NCI-H2107 treated with DMSO at 0.1 percent for 48 hours (cell line): ENCODE data around the gene NPDC1.

ENCODE experiments used
- DNase-seq: peaks from one replicate; lab custom pipeline; 2025; ENCODE audit not compliant: unreplicated experiment; lab: John Stamatoyannopoulos, UW

Gene NPDC1

DNA sequence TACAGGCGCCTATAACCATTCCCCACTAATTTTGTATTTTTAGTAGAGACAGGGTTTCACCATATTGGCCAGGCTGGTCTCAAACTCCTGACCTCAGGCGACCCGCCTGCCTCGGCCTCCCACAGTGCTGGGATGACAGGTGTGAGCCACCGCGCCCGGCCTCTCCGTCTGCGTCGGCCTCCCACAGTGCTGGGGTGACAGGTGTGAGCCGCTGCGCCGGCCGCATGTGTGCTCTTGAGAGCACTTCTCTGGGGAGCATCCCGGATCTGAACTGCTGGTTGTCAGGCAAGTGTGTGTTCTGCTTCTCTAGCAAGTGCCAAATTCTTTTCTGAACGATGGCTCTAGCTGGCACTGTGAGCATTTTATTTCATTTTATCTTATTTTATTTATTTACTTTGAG, 11.6 kb upstream of the NPDC1 start:
- DNase-seq, result peak; percentile 91

DNA sequence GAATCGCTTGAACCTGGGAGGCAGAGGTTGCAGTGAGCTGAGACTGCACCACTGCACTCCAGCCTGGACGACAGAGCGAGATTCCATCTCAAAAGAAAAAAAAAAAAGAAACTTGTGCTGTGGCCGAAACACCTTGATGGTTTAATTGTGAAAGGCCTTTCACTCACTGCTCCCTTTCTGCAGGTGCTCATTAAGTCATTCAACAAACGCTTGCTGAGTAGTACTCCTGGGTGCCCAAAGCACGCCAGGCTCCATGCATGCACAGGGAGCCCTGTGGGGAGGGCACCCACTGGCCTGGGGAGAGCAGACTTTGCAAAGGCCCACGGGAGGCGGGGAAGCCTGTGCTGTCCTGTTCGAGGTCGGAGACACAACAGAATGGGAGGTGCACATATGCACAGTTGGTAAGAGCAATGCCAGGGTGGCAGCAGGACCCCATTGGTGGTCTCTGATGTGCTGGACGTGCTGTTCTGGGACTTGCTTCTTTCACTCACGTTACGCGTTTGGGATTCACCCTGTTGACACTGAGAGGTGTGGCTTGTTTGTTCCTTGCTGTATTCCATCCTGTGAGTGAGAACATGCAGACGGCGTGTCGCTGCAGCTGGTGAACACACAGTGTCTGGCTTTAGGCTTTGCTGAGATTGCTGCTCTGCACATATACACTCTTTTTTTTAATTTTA, 10.9 kb upstream of the NPDC1 start:
- no peak for DNase-seq

DNA sequence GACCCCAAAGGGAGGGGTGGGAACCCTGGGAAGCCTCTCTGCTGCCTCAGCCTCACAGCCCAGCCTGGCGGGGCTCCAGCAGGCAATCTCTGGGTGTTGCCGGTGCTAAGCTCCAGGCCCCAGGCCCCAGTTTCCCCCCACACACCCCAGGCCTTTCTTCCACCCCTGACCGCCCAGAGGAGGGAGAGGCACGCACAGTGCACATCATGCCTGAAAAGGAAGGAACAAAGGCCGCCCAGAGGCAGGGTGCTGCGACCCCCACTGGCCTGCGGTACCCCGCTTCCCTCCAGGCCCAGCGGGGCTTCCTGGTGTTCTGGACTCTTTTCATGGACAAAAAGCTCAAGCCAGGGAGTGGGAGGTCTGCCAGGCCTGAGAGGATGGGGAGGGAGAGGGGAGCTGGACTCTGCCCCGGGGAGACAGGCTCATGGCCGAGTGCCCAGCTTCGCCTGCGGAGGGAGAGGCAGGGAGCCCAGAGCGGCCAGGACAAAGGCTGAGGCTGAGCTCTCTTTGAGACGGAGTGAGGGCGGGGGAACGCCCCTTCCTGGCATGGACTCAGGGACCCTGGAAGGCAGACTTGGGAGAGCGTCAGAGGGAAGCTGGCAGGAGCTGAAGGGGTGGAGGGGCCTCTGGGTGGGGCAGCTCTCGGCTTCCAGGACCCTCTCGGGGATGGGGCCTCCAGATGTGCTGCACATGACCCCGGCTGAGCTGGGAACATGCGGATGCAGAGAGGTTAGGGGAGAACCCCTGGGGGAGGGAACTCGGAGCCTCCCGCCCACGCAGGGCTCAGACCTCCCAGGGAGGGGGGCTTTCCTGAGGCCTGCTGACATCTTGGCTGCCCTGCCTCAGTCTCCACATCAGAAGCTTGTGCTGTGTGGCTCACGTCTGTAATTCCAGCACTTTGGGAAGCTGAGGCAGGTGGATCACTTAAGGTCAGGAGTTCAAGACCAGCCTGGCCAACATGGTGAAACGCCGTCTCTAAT, 9.7 kb upstream of the NPDC1 start:
- no peak for DNase-seq

DNA sequence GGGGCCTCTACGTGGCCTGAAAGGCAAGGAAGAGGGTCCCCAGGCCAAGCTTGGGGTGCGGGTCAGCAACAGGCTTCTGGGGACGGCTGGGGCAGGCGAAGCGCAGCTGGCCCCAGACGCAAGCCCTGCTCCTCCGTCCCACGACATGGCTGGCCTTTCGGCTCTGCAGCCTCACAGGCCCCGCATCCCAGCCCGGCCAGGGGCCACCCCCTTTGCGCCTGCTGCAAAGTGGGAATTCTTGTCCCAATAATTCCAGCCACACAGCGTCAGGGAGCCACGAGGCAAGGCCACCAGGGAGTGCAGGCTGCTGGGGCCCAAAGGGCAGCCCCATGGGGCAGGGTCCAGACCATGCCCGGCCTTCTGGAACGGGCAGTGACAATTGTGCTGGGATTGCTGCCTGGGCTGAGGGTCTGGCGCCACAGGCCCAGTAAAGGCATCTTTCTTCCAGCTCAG, 9.0 kb upstream of the NPDC1 start:
- DNase-seq, result no peak

DNA sequence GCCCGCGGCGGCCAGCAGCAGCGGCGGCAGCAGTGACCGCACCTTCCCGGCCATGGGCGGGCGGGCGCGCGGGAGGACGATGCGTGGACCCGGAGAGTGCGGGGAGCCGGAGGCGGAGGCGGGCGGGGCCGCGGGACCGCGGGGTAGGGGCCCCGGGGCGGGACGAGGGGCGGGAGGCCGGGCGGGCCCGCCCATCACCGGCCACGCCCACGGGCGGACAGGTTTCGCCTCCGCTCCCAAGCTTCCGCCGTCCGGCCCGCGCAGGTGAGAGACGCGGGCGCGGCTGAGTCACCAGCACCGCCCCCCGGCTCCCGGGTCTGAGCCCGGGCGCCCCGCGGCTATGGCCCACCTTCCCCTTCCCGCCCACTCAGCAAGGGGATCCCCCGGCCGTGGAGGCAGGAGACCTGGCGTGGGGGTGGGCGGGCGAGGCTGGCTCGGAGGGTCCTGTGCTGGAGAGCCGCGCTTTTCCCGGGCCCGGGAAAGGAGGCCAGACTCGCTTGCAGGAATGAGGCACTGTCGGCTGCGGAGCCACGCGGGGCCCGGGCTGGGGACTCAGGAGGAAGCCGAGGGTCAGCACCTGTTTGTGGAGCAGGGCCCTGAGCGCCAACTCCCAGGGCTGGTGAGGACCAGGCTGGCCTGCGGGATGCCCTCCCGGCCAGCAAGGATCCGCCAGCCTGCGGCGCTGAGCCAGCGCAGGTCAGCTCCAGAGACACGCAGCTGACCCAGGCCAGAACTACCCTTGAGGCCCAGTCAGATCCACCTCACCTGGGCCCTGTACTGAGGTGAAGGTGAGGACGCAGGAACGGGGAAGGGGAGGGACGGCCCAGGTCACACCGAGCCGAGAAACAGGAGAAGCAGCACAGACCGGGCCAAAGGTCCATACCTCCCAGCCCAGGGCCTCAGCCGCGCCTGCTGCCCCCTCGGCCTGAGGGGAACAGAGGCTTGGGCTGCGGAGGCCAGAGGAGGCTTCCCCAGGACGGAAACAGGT, 8.3 kb upstream of the NPDC1 start, which contains the start of gene ENTPD2:
ENTPD2 (minus strand) TSS at position 118 of the 988 bp plus-strand sequence; CDS start at position 54, 64 bp downstream.
- DNase-seq, result peak; percentile 28

DNA sequence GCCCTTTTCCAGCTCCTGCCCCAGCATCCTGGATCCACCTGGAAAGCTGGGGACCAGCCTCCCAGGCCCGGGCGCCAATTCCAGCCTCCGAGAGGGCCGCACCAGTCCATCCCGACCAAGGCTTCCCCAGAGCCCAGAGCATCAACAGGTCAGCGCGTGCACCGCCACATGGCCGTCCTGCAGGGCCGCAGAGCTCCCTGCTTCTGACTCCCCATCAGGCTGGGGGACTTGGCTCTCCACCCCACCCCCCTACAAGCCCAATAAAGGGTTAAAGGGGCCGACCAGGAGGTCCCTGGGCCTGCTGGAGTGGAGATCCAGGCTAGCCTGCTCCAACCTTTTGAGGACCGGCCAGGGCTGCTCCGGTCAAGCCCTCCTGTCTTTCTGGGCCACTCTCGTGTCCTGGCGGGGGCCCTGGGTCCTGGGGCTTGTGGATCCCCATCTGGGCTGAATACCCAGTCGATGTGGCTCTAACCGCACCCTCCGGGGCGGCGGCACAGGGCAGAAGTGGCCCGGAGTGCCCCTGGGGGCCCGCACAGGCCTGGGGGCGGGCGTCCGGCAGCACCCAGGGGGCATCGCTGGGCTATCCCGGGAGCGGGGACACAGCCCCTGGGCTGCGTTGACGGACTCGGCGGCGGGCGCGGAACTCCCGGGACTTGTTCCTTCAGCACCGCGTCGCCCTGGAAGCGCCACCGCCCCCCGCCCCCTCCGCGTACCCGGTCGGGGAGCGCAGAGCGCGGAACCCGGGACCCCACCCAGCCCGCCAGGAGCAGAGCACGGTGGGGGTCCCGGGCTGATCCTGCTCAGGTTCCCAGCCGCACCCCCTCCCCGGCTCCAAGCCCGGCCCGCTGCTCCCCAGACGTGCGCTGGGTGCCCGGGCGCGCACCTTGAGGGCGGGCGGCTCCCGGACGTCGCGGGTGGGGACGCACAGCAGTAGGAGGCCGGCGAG, 7.3 kb upstream of the NPDC1 start:
- no peak for DNase-seq

DNA sequence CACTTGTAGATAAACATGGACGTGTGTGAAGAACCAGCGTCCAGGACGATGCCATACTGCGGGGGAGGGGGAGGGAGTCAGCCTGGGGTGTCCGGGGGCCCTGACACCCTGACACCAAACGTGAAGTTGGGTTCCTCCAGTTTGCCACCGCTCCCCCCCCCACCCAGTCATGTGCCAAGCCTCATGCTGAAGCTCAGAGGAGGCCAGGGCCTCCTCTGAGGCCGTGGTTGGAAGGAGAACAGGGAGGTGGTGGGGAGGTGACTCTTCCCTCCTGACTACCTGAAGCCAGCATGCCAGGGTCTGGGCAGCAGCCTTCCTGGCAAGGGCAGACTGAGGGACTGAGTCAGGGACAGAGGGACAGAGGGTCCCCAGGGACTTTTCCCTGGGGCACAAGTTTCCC, 6.3 kb upstream of the NPDC1 start:
- DNase-seq, result no peak

DNA sequence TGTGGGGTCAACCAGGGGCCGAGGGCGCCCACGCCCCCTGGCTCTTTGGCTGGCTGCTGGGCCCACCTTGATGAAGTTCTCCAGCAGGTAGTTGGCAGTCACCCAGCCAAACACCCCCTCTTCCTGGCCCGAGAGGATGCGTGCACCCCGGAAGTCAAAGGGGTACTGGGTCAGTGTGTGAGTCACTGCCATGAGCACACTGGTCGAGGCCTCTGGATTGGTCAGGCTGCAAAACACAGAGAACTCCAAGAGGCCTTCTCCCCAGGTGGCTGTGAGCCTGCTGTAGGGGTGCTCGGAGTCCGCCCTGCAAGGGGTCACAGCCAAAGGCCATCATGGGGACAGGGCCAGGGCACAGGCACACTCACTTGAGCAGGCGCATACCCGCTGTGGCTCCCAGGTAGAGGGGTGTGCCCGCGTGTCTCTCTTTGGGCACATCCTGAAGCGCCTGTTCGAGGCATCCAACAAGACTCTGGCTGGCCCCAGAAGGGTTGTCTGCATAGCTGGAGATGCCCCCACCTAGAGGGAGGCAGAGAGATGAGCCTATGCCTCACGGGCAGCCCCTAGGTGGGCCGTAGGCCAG, 5.3 kb upstream of the NPDC1 start:
- DNase-seq, result no peak

DNA sequence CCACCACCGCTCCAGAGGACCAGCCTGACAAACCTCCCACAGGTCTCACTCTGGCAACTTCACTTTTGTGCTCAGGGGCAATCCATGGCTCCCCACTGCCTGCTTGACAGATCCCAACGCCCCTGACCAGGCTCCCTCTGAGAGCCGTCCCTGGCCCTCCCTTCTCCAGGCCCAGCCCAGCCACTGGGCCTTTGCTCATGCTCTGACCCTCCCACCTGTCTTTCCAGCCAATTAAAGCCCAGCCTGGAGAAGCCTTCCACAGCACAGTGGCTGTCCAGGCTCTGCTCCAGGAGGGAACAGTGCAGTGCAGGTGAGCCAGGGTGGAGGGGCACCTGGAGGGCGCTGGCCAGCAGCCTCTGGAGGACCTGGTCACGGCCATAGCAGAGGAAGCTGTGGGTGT, 4.6 kb upstream of the NPDC1 start:
- DNase-seq, result no peak

DNA sequence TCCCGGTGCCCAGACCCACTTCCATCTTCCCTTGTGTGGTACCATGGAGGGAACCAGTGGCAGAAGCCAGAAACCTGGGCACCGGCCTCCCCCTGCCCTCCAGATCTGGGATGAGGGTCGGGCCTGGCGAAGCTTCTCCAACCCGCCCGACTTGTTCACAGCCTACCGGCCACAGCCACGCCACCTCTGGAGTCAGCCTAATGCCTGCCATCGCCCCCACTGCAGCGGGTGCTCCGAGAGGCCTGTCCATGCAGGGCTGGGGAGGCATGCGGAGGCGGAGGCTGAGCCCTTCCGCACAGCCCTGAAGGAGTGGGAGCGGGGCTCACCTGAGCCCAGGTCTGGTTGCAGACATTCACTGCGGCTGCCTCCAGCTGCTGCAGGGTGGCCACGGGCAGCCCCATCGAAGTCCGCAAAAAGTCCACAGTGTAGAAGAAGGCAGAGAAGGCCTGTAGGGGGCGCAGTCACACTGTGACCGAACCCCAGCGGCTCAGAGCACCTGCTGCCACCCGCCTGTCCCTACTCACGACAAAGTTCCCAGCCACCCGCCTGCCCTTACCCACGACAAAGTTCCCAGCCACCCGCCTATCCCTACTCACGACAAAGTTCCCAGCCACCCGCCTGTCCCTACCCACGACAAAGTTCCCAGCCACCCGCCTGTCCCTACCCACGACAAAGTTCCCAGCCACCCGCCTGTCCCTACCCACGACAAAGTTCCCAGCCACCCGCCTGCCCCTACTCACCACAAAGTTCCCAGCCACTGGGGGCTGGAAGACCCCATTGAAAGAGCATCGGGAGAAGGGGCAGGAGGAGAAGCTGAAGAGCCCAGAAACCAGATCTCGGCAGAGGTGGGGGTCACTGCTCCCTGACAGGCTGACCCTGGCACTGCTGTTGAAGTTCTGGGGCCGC, 3.8 kb upstream of the NPDC1 start:
- DNase-seq, result peak; percentile 71

DNA sequence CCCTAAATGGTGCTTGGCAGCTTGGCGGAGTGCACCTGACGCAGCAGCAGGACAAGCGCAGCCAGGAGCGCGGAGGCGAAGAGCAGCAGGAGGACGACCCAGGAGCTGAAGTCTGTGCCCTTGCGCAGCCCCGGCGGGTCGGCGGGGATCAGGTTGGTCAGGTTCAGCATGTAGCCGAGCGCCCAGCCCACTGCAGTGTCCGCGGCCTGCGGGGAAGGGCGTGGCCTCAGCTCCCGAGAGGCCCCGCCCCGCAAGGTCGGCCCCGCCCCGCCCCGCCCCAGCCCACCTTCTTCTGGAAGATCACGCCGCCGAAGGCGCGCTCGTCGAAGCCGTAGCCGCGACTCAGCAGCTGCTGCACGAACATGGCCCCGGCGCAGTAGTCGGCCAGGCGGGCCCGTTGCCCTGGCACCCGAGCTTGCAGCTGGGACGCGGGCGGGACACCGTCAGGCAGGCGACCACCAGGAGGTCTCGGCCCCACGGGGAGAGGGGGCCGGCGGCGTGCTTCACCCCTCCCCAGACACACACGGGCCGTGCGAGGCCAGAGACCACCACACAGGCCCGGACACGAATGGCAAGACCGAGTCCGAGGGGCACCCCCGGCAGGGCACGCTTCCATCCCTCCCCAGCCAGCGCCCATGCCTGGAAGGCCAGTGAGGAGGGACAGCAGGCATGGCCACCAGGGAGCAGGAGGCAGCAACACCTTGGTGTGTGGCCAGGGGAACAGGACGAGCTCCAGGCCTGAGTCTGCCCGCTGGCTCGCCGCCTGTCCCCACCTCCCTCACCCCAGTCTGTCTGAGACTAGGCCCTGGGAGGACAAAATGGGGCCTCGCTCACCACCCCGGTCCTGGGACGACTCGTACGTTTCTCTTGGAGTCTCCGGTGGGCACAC, 2.9 kb upstream of the NPDC1 start:
- no peak for DNase-seq

DNA sequence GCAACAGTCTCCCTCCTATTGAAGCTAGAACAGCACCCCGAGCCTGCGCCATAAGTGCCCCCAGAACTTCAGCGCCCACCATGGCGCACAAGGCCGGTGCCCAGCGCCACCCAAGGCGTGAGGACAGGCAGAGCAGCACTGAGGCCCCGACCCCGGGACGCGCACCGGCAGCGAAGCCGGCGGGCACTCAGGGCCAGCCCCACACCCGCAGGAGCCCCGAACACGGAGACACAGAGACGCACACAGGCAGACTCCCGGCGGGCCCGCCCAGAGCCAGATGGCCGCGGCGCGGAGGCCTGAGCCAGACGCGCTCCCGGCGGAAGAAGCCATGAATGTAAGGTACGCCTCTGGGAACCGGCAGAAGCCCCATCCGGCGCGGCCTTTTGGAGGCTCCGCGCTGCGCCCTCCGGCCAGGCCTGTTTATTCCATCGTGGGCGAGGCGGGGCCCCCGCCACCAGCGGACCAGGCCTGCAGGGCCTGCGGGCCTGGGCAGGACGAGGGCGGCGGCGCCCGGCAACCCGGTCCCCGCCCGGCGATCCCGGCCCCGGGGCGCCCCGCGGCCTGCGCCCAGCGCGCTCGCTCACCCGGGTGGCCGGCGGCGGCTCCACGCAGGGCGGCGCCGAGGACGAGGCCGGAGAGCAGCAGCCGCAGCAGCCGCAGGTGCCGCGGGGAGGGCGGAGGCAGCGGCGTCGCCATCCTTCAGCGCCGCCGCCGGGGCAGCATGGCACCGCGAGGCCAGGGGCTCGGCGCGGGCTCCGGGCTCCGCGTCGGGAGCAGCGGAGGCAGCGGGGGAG, 486 bp downstream of the NPDC1 start:
- DNase-seq, result peak; percentile 28

DNA sequence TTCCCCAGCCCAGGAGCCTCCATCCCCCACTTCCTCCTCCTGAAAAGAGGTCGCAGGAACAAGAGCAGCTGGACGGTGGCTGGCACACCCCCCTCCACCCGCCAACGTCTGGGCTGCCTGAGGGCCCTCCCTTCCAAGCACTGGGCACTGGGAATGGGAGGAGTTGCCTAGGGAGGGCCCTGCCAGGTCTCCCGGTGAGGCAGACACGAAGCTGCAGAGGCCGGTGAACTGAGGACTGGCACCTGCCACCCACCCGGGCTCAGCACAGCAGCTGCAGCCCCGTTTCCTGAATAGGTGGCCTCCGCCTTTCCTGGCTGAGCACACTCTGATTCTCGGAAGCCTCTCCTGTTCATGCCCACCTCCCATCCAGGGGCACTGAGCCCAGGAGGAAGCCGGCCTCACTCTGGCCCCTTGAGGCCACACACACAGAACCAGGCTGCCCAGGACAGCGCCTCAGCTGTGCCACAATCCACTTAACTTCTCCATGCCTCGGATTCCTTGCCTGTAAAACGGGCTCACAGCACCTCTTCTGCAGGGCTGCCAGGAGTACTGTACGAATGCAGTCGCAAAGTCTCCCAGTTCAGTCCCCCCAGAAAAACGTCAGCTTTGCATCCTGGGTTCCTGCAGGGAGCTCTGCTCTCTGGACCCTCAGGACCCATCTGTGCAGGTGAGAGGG, 1.3 kb downstream of the NPDC1 start:
- peak; percentile 38 for DNase-seq

DNA sequence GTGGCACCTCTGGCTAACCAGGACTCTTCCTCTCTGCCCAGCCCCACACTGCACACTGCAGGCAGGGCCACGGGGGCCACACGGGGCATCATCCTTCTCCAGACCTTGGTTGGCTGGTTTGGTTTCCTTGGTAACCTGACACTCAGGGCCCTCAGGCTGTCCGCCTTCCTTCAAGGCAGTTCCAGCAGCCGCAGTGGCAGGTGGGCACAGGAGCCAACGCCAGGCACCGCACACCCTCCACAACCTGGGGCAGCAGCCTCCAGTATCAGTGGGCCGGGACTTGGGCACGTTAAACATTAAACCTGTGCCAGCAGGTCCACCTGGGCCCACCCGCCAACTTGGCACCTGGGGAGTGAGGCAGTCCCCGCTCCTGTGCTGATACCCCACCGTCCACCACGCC, 1.9 kb downstream of the NPDC1 start:
- no peak for DNase-seq

DNA sequence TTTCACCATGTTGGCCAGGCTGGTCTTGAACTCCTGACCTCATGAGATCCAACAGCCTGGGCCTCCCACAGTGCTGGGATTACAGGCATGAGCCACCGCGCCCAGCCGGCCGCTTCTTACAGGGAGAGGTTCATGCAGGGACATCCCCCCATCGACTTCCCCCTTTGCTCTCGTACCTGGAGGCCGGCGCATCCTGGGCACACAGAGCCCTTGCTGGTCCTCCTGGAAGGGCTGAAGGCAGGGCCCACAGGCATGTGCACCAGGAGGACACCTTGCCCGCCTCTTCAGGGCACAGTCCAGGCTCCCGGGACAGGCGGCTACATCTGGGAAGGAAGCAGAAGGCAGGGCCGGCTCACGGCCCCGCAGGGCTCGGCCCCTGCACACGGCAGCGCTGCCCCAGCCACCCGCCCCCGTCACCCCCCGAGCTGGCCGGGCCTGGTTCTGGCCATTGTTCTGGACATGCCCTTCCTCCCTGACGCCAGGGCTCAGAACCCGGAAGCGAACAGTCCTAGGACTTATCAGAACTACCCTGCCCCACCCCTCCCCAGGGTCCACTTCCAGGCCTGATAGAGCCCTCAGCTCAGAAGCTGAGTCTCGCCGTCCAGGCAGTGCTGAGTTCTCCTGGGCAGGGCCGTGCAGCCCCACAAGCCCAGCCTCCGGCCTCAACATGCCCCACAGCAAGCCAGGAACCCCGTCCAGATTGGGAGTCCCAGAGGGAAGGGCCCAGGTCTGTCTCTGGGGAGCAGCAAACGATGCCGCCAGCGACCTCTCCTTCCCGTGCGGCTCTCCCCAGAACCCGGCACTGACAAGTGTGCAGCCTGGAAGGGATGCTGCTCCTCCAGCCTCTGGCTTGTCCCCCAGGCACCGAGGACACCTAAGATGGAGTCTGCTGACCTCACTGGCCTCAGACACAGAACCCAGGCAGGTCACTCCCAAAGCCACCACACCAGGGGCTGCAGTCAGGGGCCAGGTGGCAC, 2.9 kb downstream of the NPDC1 start:
- no peak for DNase-seq
